Erythroblast (primary cell): ENCODE measurements around the gene SBK1.

Experiments used
- GATA1 ChIP-seq: IDR thresholded peaks from 2 replicates; pipeline ENCODE4 v1.6.1; 2011; ENCODE audit warnings: low read depth, mild to moderate bottlenecking, control low read depth, low read length, moderate library complexity
- POLR2A ChIP-seq: IDR thresholded peaks from 2 replicates; pipeline ENCODE4 v1.6.1; 2011; ENCODE audit warnings: mild to moderate bottlenecking, low read length

DNA sequence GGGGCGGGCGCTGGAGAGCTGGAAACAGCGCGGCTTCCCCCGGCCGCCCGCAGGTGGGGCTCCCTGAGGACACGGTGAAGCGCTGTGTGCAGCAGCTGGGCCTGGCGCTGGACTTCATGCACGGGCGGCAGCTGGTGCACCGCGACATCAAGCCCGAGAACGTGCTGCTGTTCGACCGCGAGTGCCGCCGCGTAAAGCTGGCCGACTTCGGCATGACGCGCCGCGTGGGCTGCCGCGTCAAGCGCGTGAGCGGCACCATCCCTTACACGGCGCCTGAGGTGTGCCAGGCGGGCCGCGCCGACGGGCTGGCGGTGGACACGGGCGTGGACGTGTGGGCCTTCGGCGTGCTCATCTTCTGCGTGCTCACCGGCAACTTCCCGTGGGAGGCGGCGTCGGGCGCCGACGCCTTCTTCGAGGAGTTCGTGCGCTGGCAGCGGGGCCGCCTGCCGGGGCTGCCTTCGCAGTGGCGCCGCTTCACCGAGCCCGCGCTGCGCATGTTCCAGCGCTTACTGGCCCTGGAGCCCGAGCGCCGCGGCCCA, 27.8 kb downstream of the SBK1 start:
- no peak for TF ChIP-seq POLR2A
- no peak for TF ChIP-seq GATA1
